K562 (cell line): Measurements from ENCODE around the gene CDNF. TPM values are rescaled to one million over a fixed set of nuclear protein-coding genes. Genes with fewer than 3 reads are reported as not detected.

Experiments
- C11orf30 ChIP-seq: fragments of 450-650 bp; IDR thresholded peaks from 2 replicates; pipeline ENCODE4 v1.6.1; 2016; ENCODE audit warnings: low read depth, mild to moderate bottlenecking
- CBX8 ChIP-seq: fragments of 200-600 bp; sonication (generic); IDR thresholded peaks from 2 replicates; pipeline ENCODE4 v1.6.1; 2012; ENCODE audit warnings: borderline replicate concordance, mixed run types, low read depth, mild to moderate bottlenecking, moderate library complexity, mixed read lengths, low read length, control low read depth, inconsistent platforms; ENCODE audit not compliant: poor library complexity, severe bottlenecking; ENCODE audit errors: extremely low read depth
- CUX1 ChIP-seq: fragments of 200-800 bp; sonication (Bioruptor generic); IDR thresholded peaks from 2 replicates; pipeline ENCODE4 v1.6.1; 2016; ENCODE audit warnings: missing genetic modification characterization, missing compliant biosample characterization
- DIDO1 ChIP-seq: fragments of 450-650 bp; IDR thresholded peaks from 2 replicates; pipeline ENCODE4 v1.6.1; 2016; ENCODE audit warnings: low read depth, missing biosample characterization, missing genetic modification characterization
- ERF ChIP-seq: fragments of 450-650 bp; formaldehyde crosslinking; IDR thresholded peaks from 2 replicates; pipeline ENCODE4 v1.4.0; 2020; ENCODE audit warnings: mild to moderate bottlenecking, mixed read lengths
- GABPA ChIP-seq: fragments of 200-800 bp; sonication (Bioruptor generic); conservative IDR thresholded peaks from 2 replicates; pipeline ENCODE4 v1.6.1; 2016; ENCODE audit warnings: low read depth, missing genetic modification characterization, missing compliant biosample characterization
- HNRNPUL1 ChIP-seq: fragments of 200-400 bp; formaldehyde crosslinking; IDR thresholded peaks from 2 replicates; pipeline ENCODE4 v1.6.1; 2017; ENCODE audit warnings: low read length
- ILF3 ChIP-seq: fragments of 450-650 bp; IDR thresholded peaks from 2 replicates; pipeline ENCODE4 v1.6.1; 2018; ENCODE audit warnings: antibody characterized with exemption, mild to moderate bottlenecking, moderate library complexity, borderline replicate concordance
- KAT7 ChIP-seq: sonication (generic); formaldehyde crosslinking; IDR thresholded peaks from 2 replicates; pipeline ENCODE4 v1.8.0; 2022; ENCODE audit warnings: missing genetic modification reagents, mild to moderate bottlenecking, borderline replicate concordance
- MAZ ChIP-seq, 2 experiments: fragments of 450-650 bp in 1 of 2; sonication (generic) in 1 of 2; formaldehyde crosslinking; IDR thresholded peaks in 1 of 2; conservative IDR thresholded peaks in 1 of 2; 2 replicates each; pipeline versions ENCODE4 v1.4.0 to v1.5.0; 2020; ENCODE audit warnings: mild to moderate bottlenecking in 1 of 2, missing genetic modification reagents in 1 of 2
- MTA2 ChIP-seq: fragments of 450-650 bp; IDR thresholded peaks from 2 replicates; pipeline ENCODE4 v1.6.1; 2016; ENCODE audit warnings: low read depth
- PATZ1 ChIP-seq: fragments of 250-450 bp; sonication (Bioruptor Pico); IDR thresholded peaks from 2 replicates; pipeline ENCODE4 v1.5.0; 2020; ENCODE audit warnings: mild to moderate bottlenecking, borderline replicate concordance
- PTTG1 ChIP-seq: fragments of 450-650 bp; IDR thresholded peaks from 2 replicates; pipeline ENCODE4 v1.6.1; 2016; ENCODE audit warnings: low read depth, mild to moderate bottlenecking, missing genetic modification characterization, missing compliant biosample characterization
- RAD21 ChIP-seq, 2 experiments: fragments of 250-450 bp in 1 of 2; fragments of 450-650 bp in 1 of 2; sonication (Bioruptor Pico) in 1 of 2; formaldehyde crosslinking in 1 of 2; IDR thresholded peaks in 1 of 2; conservative IDR thresholded peaks in 1 of 2; 2 replicates each; pipeline versions ENCODE4 v1.4.0 to v1.8.0; 2020 to 2022; ENCODE audit warnings: mild to moderate bottlenecking in 2 of 2, moderate library complexity in 1 of 2
- SP2 ChIP-seq: IDR thresholded peaks from 2 replicates; pipeline ENCODE4 v1.6.1; 2011; ENCODE audit warnings: mild to moderate bottlenecking, low read depth, low read length, moderate library complexity; ENCODE audit not compliant: poor library complexity, severe bottlenecking; ENCODE audit errors: extremely low read depth
- SRSF1 ChIP-seq: fragments of 200-400 bp; formaldehyde crosslinking; IDR thresholded peaks from 2 replicates; pipeline ENCODE4 v1.6.1; 2017; ENCODE audit warnings: mild to moderate bottlenecking, low read depth, low read length, moderate library complexity
- ZFX ChIP-seq: sonication (generic); formaldehyde crosslinking; IDR thresholded peaks from 2 replicates; pipeline ENCODE4 v1.8.0; 2022; ENCODE audit warnings: mild to moderate bottlenecking, missing genetic modification reagents, moderate library complexity
- ZNF57 ChIP-seq: fragments of 450-650 bp; formaldehyde crosslinking; IDR thresholded peaks from 2 replicates; pipeline ENCODE4 v1.4.0; 2020; ENCODE audit warnings: mild to moderate bottlenecking, moderate library complexity
- ZNF77 ChIP-seq: fragments of 250-450 bp; sonication (Bioruptor Pico); IDR thresholded peaks from 2 replicates; pipeline ENCODE4 v1.5.0; 2020
- polyA plus RNA-seq, 8 experiments: library from polyadenylated mRNA; depleted of rRNA in 4 of 8; stranded (reverse) in 5 of 8; unstranded in 3 of 8; fragments of >200 nt; fragmentation: Nextera tagmentation in 2 of 8; fragmentation: Illumina TruSeq in 1 of 8; extraction: Ambion mirVana in 2 of 8; extraction: Trizol in 1 of 8; gene quantifications; 2 replicates each; pipeline versions ENCODE4 v1.2.1 to v1.2.3, GENCODE V29; 2011 to 2014; ENCODE audit warnings: inconsistent platforms in 1 of 8, missing spikeins in 1 of 8
- total RNA-seq, 7 experiments: library from RNA; depleted of rRNA in 6 of 7; stranded (reverse); fragments of >200 nt in 6 of 7; fragmentation: Illumina TruSeq in 2 of 7; extraction: Trizol in 2 of 7; gene quantifications; 2 replicates each; pipeline versions ENCODE4 v1.2.1 to v1.2.3, GENCODE V29; 2011 to 2021; ENCODE audit warnings: low replicate concordance in 1 of 7

CDNF gene
- total and polyA plus RNA-seq, 9 of the 15 experiments (the other 6 are each of a cell fraction or from before 2014, with no cell fraction given) = 0.18 to 1.6 (median 0.61) TPM

- TF ChIP-seq KAT7 (peak; percentile 21; the same call in 1 of the 2 replicates), ZFX (CRISPR knock-in tag) (peak; percentile 94), PTTG1 (tag) (no peak), PATZ1 (CRISPR knock-in tag) (no peak), MTA2 (no peak), ZNF77 (CRISPR knock-in tag) (no peak), CUX1 (CRISPR knock-in tag) (no peak), SP2 (peak; percentile 7), ZNF57 (no peak), GABPA (tag) (peak; percentile 75), SRSF1 (no peak), HNRNPUL1 (no peak), C11orf30 (peak; percentile 53), CBX8 (no peak), RAD21 (CRISPR knock-in tag; conservative IDR thresholded peaks at IDR 0.05 in 1 of 2, IDR thresholded peaks at IDR 0.05 in 1 of 2) (no peak), ERF (CRISPR knock-in tag) (peak; percentile 74; the same call in 1 of the 2 replicates), MAZ (CRISPR knock-in tag; conservative IDR thresholded peaks at IDR 0.05 in 1 of 2, IDR thresholded peaks at IDR 0.05 in 1 of 2) (peak; percentile 48 to 79; a peak in 3 of 4 replicates), ILF3 (no peak), DIDO1 (tag) (no peak)
- TF ChIP-seq, all 486 proteins: peak for 119
Observed at GRCh38 chr10:14837757-14838581, at the start of gene CDNF, which contains the start of the genes HSPA14 and MSANTD7 (continued).
